Gastrocnemius medialis (tissue), 4 donors: ENCODE measurements around the gene CDH1.

Source experiments
- CTCF ChIP-seq, 5 experiments: fragments of 450-650 bp in 3 of 5; fragments of 200-600 bp in 2 of 5; sonication (generic) in 2 of 5; IDR thresholded peaks in 4 of 5; conservative IDR thresholded peaks in 1 of 5; 1 replicate in 4 of 5; 2 replicates in 1 of 5; pipeline ENCODE4 v1.5.1; 2016 to 2019; ENCODE audit warnings: antibody characterized with exemption in 5 of 5, mild to moderate bottlenecking in 3 of 5, moderate library complexity in 3 of 5
- POLR2A ChIP-seq, 2 donors: fragments of 450-650 bp; IDR thresholded peaks; one replicate each; pipeline ENCODE4 v1.6.1; 2017; ENCODE audit warnings: antibody characterized with exemption in 2 of 2, mild to moderate bottlenecking in 2 of 2, moderate library complexity in 2 of 2

DNA sequence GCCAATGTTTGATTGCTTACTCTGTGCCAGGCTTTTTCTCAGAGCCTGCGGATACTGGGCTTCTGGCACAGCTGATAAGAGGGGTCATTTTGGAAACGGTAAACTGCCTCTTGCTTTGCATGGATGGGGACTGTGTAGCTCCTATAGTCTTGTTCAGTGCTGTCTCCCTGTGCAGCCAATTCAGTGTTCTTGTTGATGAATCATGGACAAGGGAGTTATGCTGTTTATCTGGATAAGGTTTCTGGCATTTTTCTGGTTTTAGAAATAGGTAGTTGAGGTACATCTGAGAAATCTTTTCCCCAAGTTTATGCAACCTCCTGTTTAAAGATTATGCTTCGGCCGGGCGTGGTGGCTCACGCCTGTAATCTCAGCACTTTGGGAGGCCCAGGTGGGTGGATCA, 89.6 kb downstream of the CDH1 start:
- TF ChIP-seq POLR2A (IDR thresholded peaks at IDR 0.05) = no peak
- no peak for TF ChIP-seq CTCF (IDR thresholded peaks at IDR 0.05 in 4 of 5, conservative IDR thresholded peaks at IDR 0.05 in 1 of 5)
